Measurements from ENCODE around the gene DGCR6.
"Not testable (repeated sequence)": the region's sequence is repeated elsewhere in the genome, so short reads cannot be mapped to it uniquely, and the experiment has no call there.

DGCR6 gene

DNA sequence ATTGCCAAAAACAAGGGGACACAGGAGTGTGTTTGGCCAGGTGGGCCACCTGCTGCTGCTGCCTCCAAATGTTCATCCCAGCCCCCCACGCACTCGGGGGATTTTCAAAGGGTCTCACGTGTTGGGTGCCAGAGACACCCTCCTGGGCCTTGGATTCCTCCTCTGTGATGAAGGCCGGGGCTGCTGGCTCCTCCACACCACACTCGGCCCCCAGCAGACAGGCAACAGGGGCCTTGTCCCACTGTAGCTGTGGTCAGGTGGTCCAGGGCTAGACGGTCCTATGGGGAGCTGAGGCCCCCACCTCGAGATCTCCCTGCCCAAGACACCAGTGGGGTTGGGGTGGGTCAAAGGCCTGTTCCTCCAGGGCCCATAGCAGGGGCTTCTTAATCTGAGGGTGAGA is 55.1 kb downstream of the DGCR6 start:
- DNase-seq (ENCODE audit: low spot score): not testable (repeated sequence)
